ENCODE results near the gene PPP2R3A. TPM values are rescaled to one million over a fixed set of nuclear protein-coding genes. Genes with fewer than 3 reads are reported as not detected.
"Not testable (repeated sequence)": the region's sequence is repeated elsewhere in the genome, so short reads cannot be mapped to it uniquely, and the experiment has no call there.

Gene PPP2R3A
- total RNA-seq, 1 donor from 2014 or later: 25.9 TPM

DNA sequence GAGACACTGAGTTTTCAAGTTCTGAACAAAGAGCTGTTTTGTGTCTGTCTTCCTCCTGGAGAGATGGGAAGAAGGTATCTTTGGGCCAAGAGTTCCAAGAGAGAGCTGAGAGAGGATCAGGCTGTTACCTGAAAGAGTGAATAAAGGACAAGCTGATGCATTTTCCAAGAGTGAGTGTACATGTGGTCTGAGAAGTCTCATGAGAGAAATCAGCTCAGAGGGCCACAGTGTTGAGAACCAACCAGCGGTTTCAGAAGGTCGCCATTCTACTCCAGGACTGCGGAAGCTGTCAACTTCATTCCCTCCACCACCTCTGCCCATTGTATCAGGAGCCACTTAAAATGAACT lies 42.7 kb upstream of the PPP2R3A start:
- TF ChIP-seq, protein P1, sequence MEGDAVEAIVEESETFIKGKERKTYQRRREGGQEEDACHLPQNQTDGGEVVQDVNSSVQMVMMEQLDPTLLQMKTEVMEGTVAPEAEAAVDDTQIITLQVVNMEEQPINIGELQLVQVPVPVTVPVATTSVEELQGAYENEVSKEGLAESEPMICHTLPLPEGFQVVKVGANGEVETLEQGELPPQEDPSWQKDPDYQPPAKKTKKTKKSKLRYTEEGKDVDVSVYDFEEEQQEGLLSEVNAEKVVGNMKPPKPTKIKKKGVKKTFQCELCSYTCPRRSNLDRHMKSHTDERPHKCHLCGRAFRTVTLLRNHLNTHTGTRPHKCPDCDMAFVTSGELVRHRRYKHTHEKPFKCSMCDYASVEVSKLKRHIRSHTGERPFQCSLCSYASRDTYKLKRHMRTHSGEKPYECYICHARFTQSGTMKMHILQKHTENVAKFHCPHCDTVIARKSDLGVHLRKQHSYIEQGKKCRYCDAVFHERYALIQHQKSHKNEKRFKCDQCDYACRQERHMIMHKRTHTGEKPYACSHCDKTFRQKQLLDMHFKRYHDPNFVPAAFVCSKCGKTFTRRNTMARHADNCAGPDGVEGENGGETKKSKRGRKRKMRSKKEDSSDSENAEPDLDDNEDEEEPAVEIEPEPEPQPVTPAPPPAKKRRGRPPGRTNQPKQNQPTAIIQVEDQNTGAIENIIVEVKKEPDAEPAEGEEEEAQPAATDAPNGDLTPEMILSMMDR (conservative IDR thresholded peaks at IDR 0.05; ENCODE audit: low read depth, low read length): no peak
- H3K4me3 ChIP-seq (ENCODE audit: low read depth, low read length): peak overlapping the region; percentile 43
- DNase-seq (ENCODE audit: low read depth): no peak

DNA sequence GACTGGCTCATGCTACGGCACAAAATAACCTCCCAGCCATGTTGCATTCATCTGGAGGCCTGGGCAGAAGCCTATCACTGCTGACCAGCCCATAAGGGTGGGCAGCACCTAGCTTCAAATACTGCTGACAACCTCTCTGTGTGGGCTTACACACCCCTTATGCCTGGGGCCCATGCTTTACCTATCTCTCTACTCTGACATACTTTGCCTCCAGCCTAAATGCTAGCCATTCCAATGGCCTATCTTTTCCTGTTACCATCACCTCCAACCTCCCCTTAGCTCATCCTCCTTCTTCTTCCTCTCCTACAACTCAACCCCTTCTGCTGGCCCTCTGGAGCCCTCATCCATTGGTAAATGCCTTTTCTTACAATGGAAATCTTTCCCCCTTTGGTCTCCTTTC lies 41.0 kb upstream of the PPP2R3A start:
- H3K4me3 ChIP-seq (ENCODE audit: low read depth, low read length): no peak overlapping the region
- TF ChIP-seq, protein P1 (conservative IDR thresholded peaks at IDR 0.05; ENCODE audit: low read depth, low read length): no peak
- no peak for DNase-seq (ENCODE audit: low read depth)

DNA sequence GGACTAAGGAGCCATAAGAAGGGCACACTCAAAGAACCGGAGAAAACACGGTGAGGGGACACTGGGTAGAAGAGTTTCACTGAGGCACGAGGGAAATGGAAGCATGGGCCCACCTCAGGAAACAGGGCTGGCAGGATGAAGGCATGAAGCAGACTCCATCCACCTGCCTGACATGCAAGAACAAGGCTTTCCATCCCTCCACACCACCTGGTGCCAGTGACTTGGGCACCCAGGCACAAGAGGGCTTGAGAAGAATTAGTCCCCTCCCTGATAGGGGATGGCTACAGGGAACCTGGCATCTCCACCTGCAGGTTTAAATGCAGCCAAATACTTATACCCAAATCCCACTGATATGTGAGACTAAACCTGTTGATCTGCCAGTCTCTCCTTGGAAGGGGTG lies 38.9 kb upstream of the PPP2R3A start:
- H3K4me3 ChIP-seq (ENCODE audit: low read depth, low read length): no peak overlapping the region
- no peak for DNase-seq (ENCODE audit: low read depth)
- TF ChIP-seq, protein P1 (conservative IDR thresholded peaks at IDR 0.05; ENCODE audit: low read depth, low read length): no peak

DNA sequence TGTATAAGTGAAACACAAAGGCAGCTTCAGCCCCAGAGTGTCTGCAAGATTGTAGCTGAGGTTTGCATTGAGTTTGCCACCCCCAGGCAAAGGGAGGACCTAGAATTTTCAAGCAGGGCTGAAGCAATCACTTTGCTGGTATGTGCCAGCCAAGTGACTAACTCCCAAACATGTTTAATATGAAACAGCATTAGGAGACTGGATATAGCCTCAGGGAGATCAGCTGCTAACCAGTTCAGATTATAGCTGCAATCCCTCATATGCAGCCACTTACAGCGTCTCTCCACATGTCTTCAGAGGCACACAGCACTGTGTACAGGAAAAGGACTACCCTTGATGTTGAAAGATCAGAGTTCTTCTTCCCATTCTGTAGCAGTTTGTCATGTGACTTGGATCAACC lies 38.4 kb upstream of the PPP2R3A start:
- H3K4me3 ChIP-seq (ENCODE audit: low read depth, low read length): no peak overlapping the region
- TF ChIP-seq, protein P1 (conservative IDR thresholded peaks at IDR 0.05; ENCODE audit: low read depth, low read length): no peak
- DNase-seq (ENCODE audit: low read depth): no peak

DNA sequence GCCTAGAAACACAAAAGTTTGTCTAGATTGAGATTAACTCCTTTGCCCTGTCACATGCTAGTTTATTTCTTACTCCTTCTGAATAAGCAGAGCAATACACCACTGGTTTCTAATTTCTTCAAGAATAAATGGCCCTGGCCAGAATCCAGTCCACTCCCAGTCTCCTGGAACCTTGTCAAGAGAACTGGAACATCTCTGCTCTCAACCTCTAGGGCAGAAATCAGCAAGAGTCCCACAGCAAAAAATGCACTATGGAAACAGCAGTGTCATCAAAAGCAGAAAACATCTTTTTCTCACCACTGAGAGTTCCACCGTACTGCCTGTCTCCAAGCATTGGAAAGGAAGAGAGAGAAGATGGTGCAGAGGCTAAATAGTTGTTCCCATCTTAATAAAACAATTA lies 35.9 kb upstream of the PPP2R3A start:
- DNase-seq (ENCODE audit: low read depth): no peak
- H3K4me3 ChIP-seq (ENCODE audit: low read depth, low read length): no peak overlapping the region
- TF ChIP-seq, protein P1 (conservative IDR thresholded peaks at IDR 0.05; ENCODE audit: low read depth, low read length): peak; percentile 18

DNA sequence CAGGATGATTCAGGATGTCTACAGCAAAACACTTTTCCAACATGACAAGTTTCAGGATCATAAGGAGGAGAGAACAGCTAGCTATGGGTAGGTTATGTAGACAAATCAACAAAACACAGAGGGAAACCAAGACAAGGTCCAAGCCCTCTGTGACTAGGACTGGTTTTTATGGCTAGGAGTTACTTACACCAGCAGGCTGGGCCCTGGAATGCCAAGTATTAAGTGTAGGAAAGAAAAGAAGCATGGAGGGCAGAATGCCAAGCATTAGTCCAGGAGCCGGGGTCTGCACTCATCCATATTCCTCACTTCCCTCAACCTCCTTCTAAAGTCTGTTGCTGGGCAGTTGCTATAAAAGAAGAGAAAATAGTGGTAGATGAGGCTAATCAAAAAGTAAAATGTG lies 35.3 kb upstream of the PPP2R3A start:
- no peak for DNase-seq (ENCODE audit: low read depth)

DNA sequence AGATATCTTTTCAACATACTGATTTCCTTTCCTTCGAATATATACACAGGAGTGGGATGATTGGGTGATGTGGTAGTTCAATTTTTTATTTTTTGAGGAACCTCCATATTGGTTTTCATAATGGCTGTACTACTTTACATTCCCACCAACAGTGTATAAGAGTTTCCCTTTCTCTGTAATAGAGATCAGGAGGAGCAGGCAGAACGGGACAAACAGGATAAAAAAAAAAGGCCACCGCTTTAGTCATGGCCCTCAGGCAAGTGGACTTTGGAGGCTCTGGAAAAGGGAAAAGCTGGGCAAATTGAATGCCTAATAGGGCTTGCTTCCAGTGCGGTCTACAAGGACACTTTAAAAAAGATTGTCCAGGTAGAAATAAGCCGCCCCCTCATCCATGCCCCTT lies 30.4 kb upstream of the PPP2R3A start:
- not testable (repeated sequence) for DNase-seq (ENCODE audit: low read depth); H3K4me3 ChIP-seq (ENCODE audit: low read depth, low read length)

More for the DNA sequence above, 35.3 kb upstream of the PPP2R3A start:
- H3K4me3 ChIP-seq (ENCODE audit: low read depth, low read length): no peak overlapping the region
- TF ChIP-seq, protein P1 (conservative IDR thresholded peaks at IDR 0.05; ENCODE audit: low read depth, low read length): no peak

DNA sequence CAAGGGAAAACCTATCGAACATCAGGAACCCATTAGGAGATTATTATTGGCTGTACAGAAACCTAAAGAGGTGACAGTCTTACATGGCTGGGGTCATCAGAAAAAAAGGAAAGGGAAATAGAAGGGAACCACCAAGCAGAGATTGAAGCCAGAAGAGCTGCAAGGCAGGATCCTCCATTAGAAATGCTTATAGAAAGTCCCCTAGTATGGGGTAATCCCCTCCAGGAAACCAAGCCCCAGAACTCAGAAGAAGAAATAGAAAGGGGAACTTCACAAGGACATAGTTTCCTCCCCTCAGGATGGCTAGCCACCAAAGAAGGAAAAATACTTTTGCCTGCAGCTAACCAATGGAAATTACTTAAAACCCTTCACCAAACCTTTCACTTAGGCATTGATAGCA lies 27.8 kb upstream of the PPP2R3A start:
- not testable (repeated sequence) for DNase-seq (ENCODE audit: low read depth); H3K4me3 ChIP-seq (ENCODE audit: low read depth, low read length)
